HEK293T (cell line): ENCODE measurements around the gene CCDC148.

Experiments used
- BHLHE40 ChIP-seq: fragments of 450-650 bp; IDR thresholded peaks from 2 replicates; pipeline ENCODE4 v1.6.1; 2016; ENCODE audit warnings: mild to moderate bottlenecking, moderate library complexity, borderline replicate concordance
- CTBP1 ChIP-seq: fragments of 450-650 bp; IDR thresholded peaks from 2 replicates; pipeline ENCODE4 v1.6.1; 2016; ENCODE audit warnings: borderline replicate concordance
- FOXA1 ChIP-seq: fragments of 450-650 bp; IDR thresholded peaks from 2 replicates; pipeline ENCODE4 v1.6.1; 2016; ENCODE audit warnings: mild to moderate bottlenecking
- FOXK2 ChIP-seq: fragments of 450-650 bp; IDR thresholded peaks from 2 replicates; pipeline ENCODE4 v1.6.1; 2016; ENCODE audit warnings: mild to moderate bottlenecking
- FOXM1 ChIP-seq: fragments of 450-650 bp; IDR thresholded peaks from 2 replicates; pipeline ENCODE4 v1.6.1; 2017; ENCODE audit warnings: mild to moderate bottlenecking, borderline replicate concordance
- LEF1 ChIP-seq: fragments of 450-650 bp; IDR thresholded peaks from 2 replicates; pipeline ENCODE4 v1.6.1; 2017; ENCODE audit warnings: mild to moderate bottlenecking, borderline replicate concordance
- SP1 ChIP-seq: fragments of 450-650 bp; IDR thresholded peaks from 2 replicates; pipeline ENCODE4 v1.6.1; 2017
- SUZ12 ChIP-seq: fragments of 450-650 bp; IDR thresholded peaks from 2 replicates; pipeline ENCODE4 v1.6.1; 2016; ENCODE audit warnings: mild to moderate bottlenecking
- TARDBP ChIP-seq: fragments of 450-650 bp; IDR thresholded peaks from 2 replicates; pipeline ENCODE4 v1.6.1; 2016
- ZNF384 ChIP-seq: fragments of 450-650 bp; IDR thresholded peaks from 2 replicates; pipeline ENCODE4 v1.6.1; 2016

DNA sequence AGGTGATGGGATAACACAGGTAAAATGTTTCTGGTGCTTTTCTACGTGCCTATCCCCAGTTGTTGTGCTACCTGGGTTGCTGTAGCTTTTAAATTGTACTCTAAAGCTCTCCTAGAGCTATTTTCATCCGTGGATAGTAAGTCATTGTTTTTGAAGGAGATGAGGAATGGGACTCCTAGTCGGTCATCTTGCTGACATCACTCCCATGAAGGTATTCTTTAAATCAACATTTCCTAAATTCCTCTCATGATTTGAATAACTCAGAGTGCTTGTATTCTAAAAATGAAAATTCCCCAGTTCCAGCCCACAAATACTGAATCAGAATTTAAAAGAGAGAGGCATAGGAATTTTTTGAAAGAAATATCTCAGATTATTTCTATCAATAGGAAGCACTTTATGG, 44.3 kb downstream of the CCDC148 start:
- TF ChIP-seq ZNF384 (no peak), FOXK2 (no peak), BHLHE40 (no peak), SUZ12 (no peak), LEF1 (no peak), FOXM1 (no peak), FOXA1 (no peak), SP1 (no peak), CTBP1 (no peak), TARDBP (no peak)
